Fibroblast of pulmonary artery (primary cell): ENCODE results near the gene SSBP4.

ENCODE experiments used
- DNase-seq: peaks from one replicate; pipeline ENCODE4 v3.0.0-alpha.2; 2010; ENCODE audit warnings: low read depth
- H3K4me3 ChIP-seq: replicated peaks from 2 replicates; pipeline ENCODE4 v1.5.1; 2011; ENCODE audit warnings: low read depth, mild to moderate bottlenecking, control low read depth, low read length, moderate library complexity
- TF ChIP-seq, protein P1 (sequence below): IDR thresholded peaks from 2 replicates; pipeline ENCODE4 v1.5.1; 2011; ENCODE audit warnings: mild to moderate bottlenecking, control low read depth, low read length, inconsistent platforms; ENCODE audit errors: missing control alignments

SSBP4 gene

DNA sequence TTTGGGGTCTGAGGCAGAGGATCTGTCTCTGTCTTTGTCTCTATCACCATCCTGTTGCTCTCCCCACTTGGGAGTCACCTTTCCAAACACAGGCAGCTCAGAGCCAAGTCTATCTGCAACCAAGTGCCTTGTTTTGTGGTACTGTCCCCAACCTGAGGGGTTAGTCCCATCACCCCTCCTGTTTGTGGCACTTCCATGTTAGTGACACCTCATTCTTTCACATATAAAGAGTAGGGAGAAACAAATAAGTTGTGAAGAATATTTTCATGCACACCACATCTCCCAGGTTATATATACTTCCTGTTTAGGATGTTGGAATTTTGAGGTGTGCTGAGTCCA is 29.5 kb upstream of the SSBP4 start:
- peak overlapping the region; percentile 12 for H3K4me3 ChIP-seq
- TF ChIP-seq, protein P1, sequence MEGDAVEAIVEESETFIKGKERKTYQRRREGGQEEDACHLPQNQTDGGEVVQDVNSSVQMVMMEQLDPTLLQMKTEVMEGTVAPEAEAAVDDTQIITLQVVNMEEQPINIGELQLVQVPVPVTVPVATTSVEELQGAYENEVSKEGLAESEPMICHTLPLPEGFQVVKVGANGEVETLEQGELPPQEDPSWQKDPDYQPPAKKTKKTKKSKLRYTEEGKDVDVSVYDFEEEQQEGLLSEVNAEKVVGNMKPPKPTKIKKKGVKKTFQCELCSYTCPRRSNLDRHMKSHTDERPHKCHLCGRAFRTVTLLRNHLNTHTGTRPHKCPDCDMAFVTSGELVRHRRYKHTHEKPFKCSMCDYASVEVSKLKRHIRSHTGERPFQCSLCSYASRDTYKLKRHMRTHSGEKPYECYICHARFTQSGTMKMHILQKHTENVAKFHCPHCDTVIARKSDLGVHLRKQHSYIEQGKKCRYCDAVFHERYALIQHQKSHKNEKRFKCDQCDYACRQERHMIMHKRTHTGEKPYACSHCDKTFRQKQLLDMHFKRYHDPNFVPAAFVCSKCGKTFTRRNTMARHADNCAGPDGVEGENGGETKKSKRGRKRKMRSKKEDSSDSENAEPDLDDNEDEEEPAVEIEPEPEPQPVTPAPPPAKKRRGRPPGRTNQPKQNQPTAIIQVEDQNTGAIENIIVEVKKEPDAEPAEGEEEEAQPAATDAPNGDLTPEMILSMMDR: no peak
- no peak for DNase-seq

DNA sequence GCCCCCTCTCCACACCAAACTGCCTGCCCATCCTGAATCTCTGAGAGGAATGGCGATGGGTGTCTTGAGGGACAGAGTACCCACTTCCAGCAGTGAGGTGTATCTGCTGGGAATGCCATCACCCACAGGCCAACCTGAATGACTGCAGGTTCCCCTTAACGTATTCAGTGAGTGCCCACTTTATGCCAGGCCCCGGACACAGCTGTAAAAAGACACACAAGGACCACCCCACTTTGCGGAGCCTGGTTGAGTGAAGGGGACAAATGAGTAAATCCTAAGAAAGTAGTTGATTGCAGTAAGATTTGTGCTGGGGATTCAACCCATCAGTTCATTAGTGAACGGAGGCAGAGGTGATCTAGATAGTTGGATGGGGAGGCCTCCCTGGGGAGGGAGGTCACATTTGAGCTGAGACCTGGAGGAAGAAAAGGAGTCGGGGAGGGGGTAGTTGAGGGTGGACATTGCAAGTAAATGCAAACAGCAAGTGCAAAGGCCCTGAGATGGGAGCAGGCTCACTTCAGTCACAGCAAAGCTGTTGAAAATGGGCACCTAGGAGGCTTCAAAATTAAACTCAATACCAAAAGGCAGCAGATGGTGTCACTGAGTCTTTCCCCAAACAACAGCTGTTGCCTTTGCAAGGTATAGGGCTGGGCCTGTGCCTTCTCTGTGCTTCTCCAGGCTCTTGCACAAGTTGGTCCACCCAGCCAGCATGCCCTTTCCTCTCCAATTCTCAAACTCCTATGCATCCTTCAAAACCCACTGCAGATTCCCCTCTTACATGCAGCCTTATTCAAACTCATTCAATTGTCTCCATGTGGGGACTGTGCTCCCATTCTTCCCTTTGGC is 28.9 kb upstream of the SSBP4 start:
- no peak overlapping the region for H3K4me3 ChIP-seq
- TF ChIP-seq, protein P1: no peak
- DNase-seq: peak; percentile 43

DNA sequence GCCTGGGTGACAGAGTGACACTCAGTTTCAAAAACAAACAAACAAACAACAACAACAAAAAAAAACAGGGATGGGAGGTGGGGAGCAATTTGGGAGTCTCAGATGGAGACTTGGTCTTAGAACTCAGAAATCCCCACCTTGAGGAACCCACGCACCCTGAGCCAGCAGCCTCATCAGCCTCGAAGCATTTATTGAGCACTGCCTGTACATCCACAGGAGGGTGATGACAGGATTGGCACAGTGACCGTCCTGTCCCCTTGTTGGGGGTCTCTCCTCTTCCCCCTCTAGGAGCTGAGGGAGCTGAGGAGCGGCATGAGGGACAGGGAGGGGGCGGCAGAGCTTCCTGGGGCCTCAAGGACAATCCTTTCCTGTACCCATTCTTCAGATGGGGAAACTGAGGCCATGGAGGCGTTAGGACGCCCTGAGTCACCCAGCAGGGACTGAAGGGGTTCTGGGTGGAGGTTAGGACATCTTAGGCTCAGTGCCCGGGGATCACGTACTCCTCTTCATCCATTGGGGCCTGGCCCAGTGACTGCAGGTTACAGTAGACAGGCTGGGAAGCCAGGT is 27.6 kb upstream of the SSBP4 start:
- no peak overlapping the region for H3K4me3 ChIP-seq
- TF ChIP-seq, protein P1: no peak
- no peak for DNase-seq

DNA sequence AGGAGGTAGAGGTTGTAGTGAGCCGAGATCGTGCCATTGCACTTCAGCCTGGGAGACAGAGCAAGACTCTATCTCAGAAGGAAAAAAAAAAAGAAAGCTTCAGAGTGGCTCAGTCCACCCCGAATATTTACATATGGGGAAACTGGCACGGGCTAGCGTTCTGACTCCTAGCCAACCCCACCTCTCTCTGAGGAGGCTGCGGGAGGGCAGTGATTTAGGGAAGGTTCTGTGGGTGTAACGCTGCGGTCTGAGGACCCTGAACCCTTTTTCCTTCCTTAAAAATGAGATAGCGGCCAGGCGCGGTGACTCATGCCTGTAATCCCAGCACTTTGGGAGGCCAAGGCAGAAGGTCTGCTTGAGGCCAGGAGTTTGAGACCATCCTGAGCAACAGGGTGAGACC is 26.8 kb upstream of the SSBP4 start:
- TF ChIP-seq, protein P1: no peak
- peak; percentile 75 for DNase-seq
- no peak overlapping the region for H3K4me3 ChIP-seq

DNA sequence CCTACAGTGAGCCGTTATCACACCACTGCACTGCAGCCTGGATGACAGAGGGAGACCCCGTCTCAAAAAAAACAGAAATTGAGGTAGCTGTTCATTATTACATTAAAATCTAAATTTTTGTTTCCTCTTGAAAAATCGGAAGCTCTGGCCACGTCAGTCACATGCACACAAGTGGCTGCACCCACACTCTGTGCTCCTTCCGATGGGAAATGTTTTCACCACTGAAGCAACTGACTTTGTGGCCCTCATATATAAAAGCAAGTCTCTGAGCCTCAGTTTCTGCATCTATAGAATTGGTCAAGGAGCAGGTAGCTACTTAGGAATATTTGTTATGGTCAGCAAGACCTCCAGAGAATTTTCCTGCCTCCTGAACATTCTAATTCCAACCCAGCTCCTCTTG is 26.3 kb upstream of the SSBP4 start:
- DNase-seq: no peak
- H3K4me3 ChIP-seq: no peak overlapping the region
- TF ChIP-seq, protein P1: no peak

DNA sequence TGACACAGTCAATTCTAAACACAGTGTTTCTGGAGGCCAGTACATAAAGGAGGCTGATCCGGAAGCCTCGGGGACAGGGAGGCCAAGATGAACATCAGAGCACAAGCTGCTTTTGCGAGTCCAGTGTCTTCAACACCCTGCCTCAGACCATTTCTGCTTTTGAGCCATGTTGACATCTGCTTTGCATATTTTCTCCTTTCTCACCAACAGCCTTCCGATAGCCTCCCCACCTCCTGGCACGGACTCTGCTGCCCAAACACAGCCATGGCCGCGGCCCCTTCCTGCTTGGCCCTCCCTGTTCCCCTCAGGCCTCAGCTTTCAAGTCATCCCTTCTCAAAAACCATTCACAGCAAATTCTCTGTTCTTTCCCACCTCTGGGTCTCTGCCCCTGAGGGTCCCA is 25.4 kb upstream of the SSBP4 start:
- TF ChIP-seq, protein P1: no peak
- no peak overlapping the region for H3K4me3 ChIP-seq
- no peak for DNase-seq
